Measurements from ENCODE around the gene AHCTF1.
"Not testable (repeated sequence)": the region's sequence is repeated elsewhere in the genome, so short reads cannot be mapped to it uniquely, and the experiment has no call there.

Gene AHCTF1

DNA sequence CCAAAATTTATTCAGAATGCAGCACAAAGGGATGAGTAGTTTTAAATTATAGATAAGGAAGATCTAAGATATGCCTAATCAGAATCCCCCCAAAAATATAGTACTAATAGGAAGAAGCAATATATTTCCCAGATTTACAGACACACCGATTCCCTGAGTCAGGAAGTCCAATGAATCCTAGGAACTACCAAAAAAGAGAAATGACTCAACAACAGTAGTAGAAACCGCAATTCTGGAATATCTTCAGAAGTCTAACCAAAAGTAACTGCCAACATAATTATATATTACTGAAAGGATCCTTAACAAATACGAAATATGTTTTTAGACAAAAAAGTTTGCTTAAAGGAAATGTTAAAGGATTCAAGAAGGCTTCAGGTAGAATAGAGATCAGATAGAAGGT is 10.3 kb downstream of the AHCTF1 start:
- DNase-seq, result no peak

- DNase-seq, result no peak
Observed at GRCh38 chr1:246919902-246920301, 11.8 kb downstream of the AHCTF1 start.

DNA sequence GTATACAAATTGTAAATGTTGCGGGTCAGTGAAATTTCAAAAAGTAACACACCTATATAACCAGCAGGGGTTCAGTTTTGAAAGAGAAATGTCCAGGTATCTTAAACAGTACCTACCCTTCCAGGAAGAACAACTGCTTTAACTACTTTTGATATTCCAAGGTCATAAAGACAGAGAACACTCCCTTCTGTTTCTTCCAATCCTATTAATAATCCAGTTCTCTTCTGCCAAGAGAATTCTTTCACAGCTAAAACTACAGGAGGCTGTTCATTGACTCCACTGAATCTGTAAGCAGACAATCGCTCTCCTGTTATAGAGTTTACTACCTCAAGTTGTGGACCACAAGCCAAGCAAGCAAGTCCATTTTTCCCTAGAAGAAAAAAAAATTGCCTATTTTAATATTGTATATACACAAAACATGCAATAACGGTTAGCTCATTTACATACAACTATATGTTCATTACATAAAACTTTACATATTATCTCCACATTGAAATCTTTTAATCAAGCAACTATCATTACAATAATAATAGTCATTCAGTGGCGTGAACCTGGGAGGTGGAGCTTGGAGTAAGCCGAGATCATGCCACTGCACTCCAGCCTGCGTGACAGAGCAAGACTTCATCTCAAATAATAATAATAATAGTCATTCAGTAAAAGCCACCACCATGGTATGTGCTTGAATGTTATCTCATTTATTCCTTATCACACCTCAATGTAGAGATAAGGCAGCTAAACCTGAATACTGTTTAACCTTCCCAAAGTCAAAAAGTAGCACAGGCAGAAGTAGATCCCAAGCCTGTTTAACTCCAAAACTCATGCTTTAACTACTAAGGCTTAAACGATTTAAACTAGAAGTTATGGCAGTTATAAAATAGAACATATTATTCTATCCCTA is 15.5 kb downstream of the AHCTF1 start:
- DNase-seq, result not testable (repeated sequence)

- DNase-seq, result peak; percentile 60
Observed at GRCh38 chr1:246907472-246907871, 24.3 kb downstream of the AHCTF1 start.

- no peak for DNase-seq
Observed at GRCh38 chr1:246906833-246907232, 24.9 kb downstream of the AHCTF1 start.

- DNase-seq, result no peak
Observed at GRCh38 chr1:246901874-246902273, 29.9 kb downstream of the AHCTF1 start.

DNA sequence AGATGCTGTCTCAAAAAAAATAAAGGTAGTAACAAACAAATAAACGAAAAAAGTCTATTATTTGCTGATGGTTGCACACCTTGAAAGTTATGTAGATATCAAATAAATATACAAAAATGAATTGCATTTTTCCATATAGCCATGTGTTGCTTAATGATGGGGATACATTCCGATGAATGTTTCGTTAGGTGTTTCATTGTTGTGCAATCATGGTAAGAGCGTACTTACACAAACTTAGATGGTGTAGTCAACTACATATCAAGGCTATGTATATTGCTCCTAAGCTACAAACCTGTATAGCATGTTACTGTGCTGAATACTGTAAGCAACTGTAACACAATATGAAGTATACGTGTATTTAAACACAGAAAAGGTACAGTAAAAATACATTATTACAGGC is 34.4 kb downstream of the AHCTF1 start:
- no peak for DNase-seq

DNA sequence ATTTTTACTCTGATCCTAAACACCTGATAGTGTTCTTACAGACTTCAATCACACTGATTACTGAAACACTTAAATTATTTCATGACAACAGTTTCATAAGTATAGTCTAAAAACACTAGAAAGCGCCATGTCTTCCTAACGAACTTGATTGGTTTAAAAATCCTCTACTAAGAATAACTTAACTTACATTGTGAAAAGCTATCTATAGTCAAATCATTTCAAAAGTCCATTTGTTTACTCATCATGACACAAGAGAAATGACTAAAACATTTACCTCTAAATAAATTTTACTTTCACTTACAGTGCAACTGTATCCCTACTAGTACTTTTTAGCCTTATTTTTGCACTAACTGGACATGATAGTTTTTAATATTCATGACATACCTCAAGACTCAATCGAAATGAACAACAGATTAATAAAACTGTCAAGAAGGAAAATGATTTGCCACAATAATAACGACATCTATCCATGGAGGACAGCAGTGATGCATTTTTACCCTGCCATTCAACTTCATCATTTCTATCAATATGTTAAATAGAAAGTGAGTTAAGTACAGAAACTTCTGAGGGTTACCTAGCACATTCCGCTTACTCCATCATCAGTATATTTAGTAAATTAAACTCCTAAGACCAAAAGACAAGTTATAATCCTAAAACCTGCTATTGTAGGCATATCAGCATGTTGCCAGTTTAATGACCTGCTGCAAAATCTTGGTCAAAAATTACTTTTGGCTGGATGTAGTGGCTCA is 38.4 kb downstream of the AHCTF1 start:
- DNase-seq, result no peak

GRCh38 chr1:246891105-246891504 is 40.6 kb downstream of the AHCTF1 start:
- no peak for DNase-seq

DNA sequence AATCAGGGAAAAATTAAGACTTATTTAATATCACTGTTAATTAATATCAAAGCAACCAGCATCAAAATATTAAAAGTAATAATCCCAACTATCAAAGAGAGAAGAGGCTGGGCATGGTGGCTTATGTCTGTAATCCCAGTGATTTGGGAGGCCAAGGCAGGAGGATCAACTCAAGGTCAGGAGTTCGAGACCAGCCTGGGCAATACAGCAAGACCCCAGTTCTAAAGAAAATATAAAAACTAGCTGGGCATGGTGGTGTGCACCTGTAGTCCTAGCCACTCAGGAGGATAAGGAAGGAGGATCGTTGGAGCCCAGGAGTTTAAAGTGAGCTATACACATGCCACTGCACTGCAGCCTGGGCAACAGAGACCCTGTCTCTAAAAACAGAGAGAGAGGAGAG is 43.2 kb downstream of the AHCTF1 start:
- no peak for DNase-seq

GRCh38 chr1:246885389-246885788 is 46.4 kb downstream of the AHCTF1 start:
- not testable (repeated sequence) for DNase-seq

GRCh38 chr1:246878551-246878950 is 53.2 kb downstream of the AHCTF1 start:
- DNase-seq, result no peak

- no peak for DNase-seq
Observed at GRCh38 chr1:246876431-246876830, 55.3 kb downstream of the AHCTF1 start.

GRCh38 chr1:246875041-246876026 is 56.4 kb downstream of the AHCTF1 start:
- no peak for DNase-seq

GRCh38 chr1:246865921-246866320 is 65.8 kb downstream of the AHCTF1 start:
- no peak for DNase-seq

GRCh38 chr1:246863791-246864190 is 68.0 kb downstream of the AHCTF1 start:
- DNase-seq, result not testable (repeated sequence)

DNA sequence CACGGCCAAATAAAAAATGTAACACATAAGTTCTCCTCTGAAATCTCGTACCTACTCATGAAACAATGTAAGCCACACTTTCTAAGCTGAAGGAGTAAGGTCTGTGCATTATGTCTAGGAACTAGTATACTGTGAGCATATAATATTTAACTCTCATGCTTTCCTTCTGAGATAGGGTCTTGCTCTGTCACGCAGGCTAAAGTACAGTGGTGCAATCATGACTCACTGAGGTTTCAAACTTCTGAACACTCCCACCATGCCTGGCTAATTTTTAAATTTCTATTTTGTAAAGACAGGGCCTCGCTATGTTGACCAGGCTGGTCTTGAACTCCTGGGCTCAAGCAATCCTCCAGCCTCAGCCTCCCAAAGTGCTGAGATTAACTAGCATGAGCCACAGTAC is 71.3 kb downstream of the AHCTF1 start:
- no peak for DNase-seq

GRCh38 chr1:246856371-246856770 is 75.4 kb downstream of the AHCTF1 start:
- DNase-seq, result no peak

DNA sequence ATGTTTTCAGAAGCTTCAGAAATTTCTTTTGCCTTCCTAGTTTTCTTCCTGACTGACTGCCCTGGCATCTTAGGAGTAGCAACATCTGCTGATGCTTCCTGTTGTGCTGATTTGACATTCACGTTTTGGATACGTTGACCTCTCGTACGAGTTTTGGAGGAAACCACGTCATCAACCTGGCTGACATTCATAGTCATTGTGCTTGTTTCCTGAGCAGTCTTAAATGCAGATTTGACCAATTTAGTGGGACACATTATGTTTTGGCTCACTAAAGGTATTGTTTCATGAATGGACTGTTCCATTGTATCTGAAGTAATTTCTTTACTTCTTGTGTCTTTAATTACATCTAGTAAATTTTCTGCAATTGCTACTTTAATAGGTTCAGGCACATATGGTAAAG is 81.1 kb downstream of the AHCTF1 start:
- DNase-seq, result not testable (repeated sequence)

DNA sequence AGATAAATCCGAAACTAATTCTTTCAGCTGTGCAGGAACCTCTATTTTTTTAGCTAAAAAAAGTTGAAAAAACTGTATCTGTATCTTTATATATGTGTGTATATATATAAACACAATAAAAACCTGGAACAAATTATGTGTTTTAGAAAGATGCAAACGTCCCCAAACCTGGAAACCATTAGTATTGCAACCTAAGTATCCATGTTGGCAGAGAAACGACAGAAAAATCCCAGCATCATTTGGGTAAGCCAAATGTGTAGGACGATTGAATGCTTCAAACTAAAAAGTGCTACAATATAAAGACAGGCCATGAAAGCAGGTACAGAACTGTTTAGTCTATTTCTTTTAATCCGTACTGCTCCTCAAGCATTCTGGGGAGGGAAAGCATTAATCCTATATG is 87.9 kb downstream of the AHCTF1 start:
- no peak for DNase-seq

DNA sequence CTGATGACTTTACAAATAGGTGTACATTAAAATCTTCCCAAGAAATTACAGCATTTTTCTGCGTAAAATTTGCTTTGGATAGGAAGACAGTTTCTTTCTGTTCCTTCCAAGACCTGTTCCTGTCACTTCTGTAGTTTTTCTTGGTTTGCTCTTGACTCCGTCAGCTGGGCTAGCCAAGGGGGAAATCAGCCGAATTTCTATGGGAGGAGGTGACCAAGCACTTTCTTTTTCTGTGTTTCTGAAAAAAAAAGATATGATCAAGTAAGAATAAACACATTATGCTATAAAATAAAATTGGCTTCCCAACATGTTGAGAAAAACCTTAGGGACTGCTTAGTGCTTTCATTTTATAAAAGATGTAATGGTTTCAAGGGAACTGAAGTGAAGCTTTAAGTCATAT is 91.0 kb downstream of the AHCTF1 start:
- DNase-seq, result not testable (repeated sequence)

GRCh38 chr1:246838118-246838456 is 93.7 kb downstream of the AHCTF1 start:
- DNase-seq, result no peak

All from NCI-H1436 (cell line).